ENCODE measurements around the gene ZNF768.
"Not testable (repeated sequence)": the region's sequence is repeated elsewhere in the genome, so short reads cannot be mapped to it uniquely, and the experiment has no call there.

- not testable (repeated sequence) for TF ChIP-seq POLR2A, POLR2AphosphoS5 (IDR thresholded peaks at IDR 0.05; ENCODE audit: low read depth, low read length)
These were observed 10.1 kb upstream of the ZNF768 start for GRCh38 chr16:30536391-30537024.

Measured in GM12892 (cell line).